Measurements from ENCODE around the gene PLPP3. TPM values are rescaled to one million over a fixed set of nuclear protein-coding genes. Genes with fewer than 3 reads are reported as not detected.

PLPP3 gene
- total and polyA plus RNA-seq, 2 donors (not counting 1 experiment from before 2014, with no cell fraction given) = 343 to 465 TPM

DNA sequence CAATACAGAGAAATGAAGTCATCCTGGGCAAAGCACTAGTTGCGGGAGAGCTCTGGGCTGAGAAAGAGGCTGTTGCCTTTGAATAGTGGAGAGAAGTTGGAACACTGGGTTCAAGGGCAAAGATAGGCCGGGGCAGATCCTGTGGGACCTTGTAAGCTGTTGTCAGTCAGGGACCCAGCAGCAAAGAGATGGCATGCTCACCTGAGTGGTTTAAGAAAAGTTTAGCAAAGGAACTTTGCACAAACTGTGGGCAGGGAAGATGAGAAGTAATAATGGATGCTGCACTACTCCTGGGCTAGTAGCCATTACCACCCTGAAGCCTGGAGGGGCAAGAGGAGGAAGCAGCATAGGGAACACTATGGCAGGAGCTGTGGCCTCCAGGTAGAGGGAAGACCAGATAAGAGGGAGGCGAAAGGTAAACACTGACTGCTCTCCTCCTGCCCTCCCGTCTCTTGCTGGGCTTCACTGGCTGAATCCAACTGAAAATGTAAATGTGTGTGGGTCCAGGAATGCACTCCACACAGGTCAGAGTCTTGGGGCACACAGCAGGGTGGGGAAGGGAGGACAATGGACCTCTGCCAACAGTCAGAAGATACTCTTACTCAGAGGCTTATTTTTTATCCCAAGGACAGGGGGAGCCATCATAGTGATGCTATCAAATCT is 129.2 kb downstream of the PLPP3 start:
- H3K4me1 ChIP-seq (ENCODE audit: control insufficient read depth, extremely low read depth, insufficient read depth, low read length) = peaks cover 4% of the 10 kb centered on the region
- H3K36me3 ChIP-seq (ENCODE audit: control insufficient read depth, insufficient read depth, low read length) = no peaks in the 10 kb centered on the region
- H4K20me1 ChIP-seq (ENCODE audit: control insufficient read depth, extremely low read depth, insufficient read depth, low read length) = no peaks in the 10 kb centered on the region
- H3K27ac ChIP-seq (ENCODE audit: insufficient read depth, low read length) = no peak overlapping the region
- H3K4me3 ChIP-seq (replicated peaks in 1 of 4; ENCODE audit: control extremely low read depth in 1 of 4, insufficient read depth in 1 of 4, low read depth in 3 of 4, low read length in 4 of 4) = no peak overlapping the region
- no peaks in the 10 kb centered on the region for H3K27me3 ChIP-seq (ENCODE audit: control insufficient read depth, insufficient read depth, low read length)
- no peak for TF ChIP-seq EZH2 (IDR thresholded peaks at IDR 0.05; ENCODE audit: low read length, missing control alignments)
- TF ChIP-seq, protein P1, sequence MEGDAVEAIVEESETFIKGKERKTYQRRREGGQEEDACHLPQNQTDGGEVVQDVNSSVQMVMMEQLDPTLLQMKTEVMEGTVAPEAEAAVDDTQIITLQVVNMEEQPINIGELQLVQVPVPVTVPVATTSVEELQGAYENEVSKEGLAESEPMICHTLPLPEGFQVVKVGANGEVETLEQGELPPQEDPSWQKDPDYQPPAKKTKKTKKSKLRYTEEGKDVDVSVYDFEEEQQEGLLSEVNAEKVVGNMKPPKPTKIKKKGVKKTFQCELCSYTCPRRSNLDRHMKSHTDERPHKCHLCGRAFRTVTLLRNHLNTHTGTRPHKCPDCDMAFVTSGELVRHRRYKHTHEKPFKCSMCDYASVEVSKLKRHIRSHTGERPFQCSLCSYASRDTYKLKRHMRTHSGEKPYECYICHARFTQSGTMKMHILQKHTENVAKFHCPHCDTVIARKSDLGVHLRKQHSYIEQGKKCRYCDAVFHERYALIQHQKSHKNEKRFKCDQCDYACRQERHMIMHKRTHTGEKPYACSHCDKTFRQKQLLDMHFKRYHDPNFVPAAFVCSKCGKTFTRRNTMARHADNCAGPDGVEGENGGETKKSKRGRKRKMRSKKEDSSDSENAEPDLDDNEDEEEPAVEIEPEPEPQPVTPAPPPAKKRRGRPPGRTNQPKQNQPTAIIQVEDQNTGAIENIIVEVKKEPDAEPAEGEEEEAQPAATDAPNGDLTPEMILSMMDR (conservative IDR thresholded peaks at IDR 0.05 in 1 of 2, IDR thresholded peaks at IDR 0.05 in 1 of 2; ENCODE audit: low read depth in 1 of 2, low read length in 2 of 2) = no peak
- H3K9ac ChIP-seq (ENCODE audit: insufficient read depth, low read length) = no peak overlapping the region
- no peak for DNase-seq (ENCODE audit: low read depth in 2 of 2)
- no peak overlapping the region for H3K4me2 ChIP-seq (ENCODE audit: extremely low read depth, insufficient read depth, low read length)
- no peaks in the 10 kb centered on the region for H3K79me2 ChIP-seq (ENCODE audit: control insufficient read depth, insufficient read depth, low read length)
- H2AFZ ChIP-seq (ENCODE audit: low read length) = no peak overlapping the region
- no peaks in the 10 kb centered on the region for H3K9me3 ChIP-seq (ENCODE audit: control insufficient read depth, insufficient read depth, low read depth, low read length)

DNA sequence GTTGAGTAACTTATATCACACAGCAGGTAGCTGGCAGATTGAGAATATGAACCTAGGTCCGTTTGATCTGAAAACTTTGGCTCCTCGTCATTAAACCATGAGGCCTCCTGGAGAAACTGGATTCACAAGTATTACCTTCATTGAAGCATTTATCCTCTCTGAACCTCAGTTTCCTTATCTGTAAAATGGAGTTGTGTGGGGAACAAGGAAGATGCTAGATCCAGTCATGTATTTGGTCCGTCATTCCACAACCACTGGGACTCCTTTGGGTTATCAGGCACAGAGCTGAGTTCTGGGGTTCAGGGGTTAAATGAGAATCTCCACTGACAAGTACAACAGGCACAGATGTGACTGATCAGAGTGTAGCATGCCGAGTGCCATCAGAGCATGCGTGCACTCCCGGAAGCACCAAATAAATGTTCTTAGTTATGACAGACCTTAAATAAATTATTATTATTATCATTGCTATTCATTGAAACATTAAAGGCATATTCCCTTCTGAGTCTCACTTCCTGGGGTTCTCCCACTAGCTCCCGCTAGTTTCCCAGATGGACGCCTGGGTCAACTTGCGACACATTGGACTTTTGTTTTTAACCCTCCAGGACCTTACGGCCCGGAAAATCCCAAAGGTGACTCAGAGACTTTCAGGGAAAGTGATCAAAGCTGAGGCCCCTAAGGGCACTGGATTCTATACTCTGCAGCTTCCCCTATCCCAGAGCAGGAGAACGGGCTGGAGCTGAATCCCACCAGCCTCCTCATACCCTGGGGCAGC is 130.6 kb downstream of the PLPP3 start:
- H3K4me3 ChIP-seq (replicated peaks in 1 of 4; ENCODE audit: control extremely low read depth in 1 of 4, insufficient read depth in 1 of 4, low read depth in 3 of 4, low read length in 4 of 4) = no peak overlapping the region
- H3K9ac ChIP-seq (ENCODE audit: insufficient read depth, low read length) = no peak overlapping the region
- H3K36me3 ChIP-seq (ENCODE audit: control insufficient read depth, insufficient read depth, low read length) = no peaks in the 10 kb centered on the region
- peaks cover 4% of the 10 kb centered on the region for H3K4me1 ChIP-seq (ENCODE audit: control insufficient read depth, extremely low read depth, insufficient read depth, low read length)
- H4K20me1 ChIP-seq (ENCODE audit: control insufficient read depth, extremely low read depth, insufficient read depth, low read length) = no peaks in the 10 kb centered on the region
- no peak overlapping the region for H2AFZ ChIP-seq (ENCODE audit: low read length)
- H3K4me2 ChIP-seq (ENCODE audit: extremely low read depth, insufficient read depth, low read length) = no peak overlapping the region
- DNase-seq (ENCODE audit: low read depth in 2 of 2) = no peak
- no peak overlapping the region for H3K27ac ChIP-seq (ENCODE audit: insufficient read depth, low read length)
- TF ChIP-seq EZH2 (IDR thresholded peaks at IDR 0.05; ENCODE audit: low read length, missing control alignments) = no peak
- TF ChIP-seq, protein P1 (conservative IDR thresholded peaks at IDR 0.05 in 1 of 2, IDR thresholded peaks at IDR 0.05 in 1 of 2; ENCODE audit: low read depth in 1 of 2, low read length in 2 of 2) = no peak
- H3K27me3 ChIP-seq (ENCODE audit: control insufficient read depth, insufficient read depth, low read length) = no peaks in the 10 kb centered on the region
- H3K79me2 ChIP-seq (ENCODE audit: control insufficient read depth, insufficient read depth, low read length) = no peaks in the 10 kb centered on the region
- H3K9me3 ChIP-seq (ENCODE audit: control insufficient read depth, insufficient read depth, low read depth, low read length) = no peaks in the 10 kb centered on the region

DNA sequence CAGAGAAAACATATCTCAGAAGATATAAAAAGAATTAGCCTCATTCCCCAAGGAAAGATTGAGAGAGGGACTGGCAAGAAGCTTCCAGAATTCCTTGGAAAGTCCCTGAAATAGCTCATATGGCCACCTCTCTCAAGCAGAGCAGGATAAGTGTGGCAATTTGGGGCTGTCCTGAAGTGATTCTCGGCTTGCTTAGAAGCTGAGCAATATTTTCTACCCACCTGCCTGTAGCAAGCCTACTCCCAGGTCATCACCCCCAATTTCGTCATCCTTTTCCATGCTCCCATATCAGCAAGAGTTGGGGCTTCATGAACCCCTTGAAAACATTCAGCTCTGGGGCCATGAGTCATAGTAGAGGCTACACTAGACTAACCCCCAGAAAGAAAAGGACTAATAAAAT is 131.5 kb downstream of the PLPP3 start:
- no peaks in the 10 kb centered on the region for H4K20me1 ChIP-seq (ENCODE audit: control insufficient read depth, extremely low read depth, insufficient read depth, low read length)
- no peak overlapping the region for H2AFZ ChIP-seq (ENCODE audit: low read length)
- no peak overlapping the region for H3K9ac ChIP-seq (ENCODE audit: insufficient read depth, low read length)
- no peak overlapping the region for H3K27ac ChIP-seq (ENCODE audit: insufficient read depth, low read length)
- no peak for DNase-seq (ENCODE audit: low read depth in 2 of 2)
- no peaks in the 10 kb centered on the region for H3K36me3 ChIP-seq (ENCODE audit: control insufficient read depth, insufficient read depth, low read length)
- H3K27me3 ChIP-seq (ENCODE audit: control insufficient read depth, insufficient read depth, low read length) = no peaks in the 10 kb centered on the region
- no peaks in the 10 kb centered on the region for H3K79me2 ChIP-seq (ENCODE audit: control insufficient read depth, insufficient read depth, low read length)
- TF ChIP-seq, protein P1 (conservative IDR thresholded peaks at IDR 0.05 in 1 of 2, IDR thresholded peaks at IDR 0.05 in 1 of 2; ENCODE audit: low read depth in 1 of 2, low read length in 2 of 2) = no peak
- TF ChIP-seq EZH2 (IDR thresholded peaks at IDR 0.05; ENCODE audit: low read length, missing control alignments) = no peak
- H3K4me1 ChIP-seq (ENCODE audit: control insufficient read depth, extremely low read depth, insufficient read depth, low read length) = peaks cover 4% of the 10 kb centered on the region
- H3K4me3 ChIP-seq (replicated peaks in 1 of 4; ENCODE audit: control extremely low read depth in 1 of 4, insufficient read depth in 1 of 4, low read depth in 3 of 4, low read length in 4 of 4) = no peak overlapping the region
- H3K4me2 ChIP-seq (ENCODE audit: extremely low read depth, insufficient read depth, low read length) = no peak overlapping the region
- H3K9me3 ChIP-seq (ENCODE audit: control insufficient read depth, insufficient read depth, low read depth, low read length) = no peaks in the 10 kb centered on the region

Measured in fibroblast of lung (primary cell).